ENCODE data around the gene DDIT3. TPM values are rescaled to one million over a fixed set of nuclear protein-coding genes. Genes with fewer than 3 reads are reported as not detected.

DDIT3 gene
- total and polyA plus RNA-seq, 2 of the 8 experiments (the other 6 are each of a cell fraction or from before 2014, with no cell fraction given), result 4.9 to 5.7 TPM

DNA sequence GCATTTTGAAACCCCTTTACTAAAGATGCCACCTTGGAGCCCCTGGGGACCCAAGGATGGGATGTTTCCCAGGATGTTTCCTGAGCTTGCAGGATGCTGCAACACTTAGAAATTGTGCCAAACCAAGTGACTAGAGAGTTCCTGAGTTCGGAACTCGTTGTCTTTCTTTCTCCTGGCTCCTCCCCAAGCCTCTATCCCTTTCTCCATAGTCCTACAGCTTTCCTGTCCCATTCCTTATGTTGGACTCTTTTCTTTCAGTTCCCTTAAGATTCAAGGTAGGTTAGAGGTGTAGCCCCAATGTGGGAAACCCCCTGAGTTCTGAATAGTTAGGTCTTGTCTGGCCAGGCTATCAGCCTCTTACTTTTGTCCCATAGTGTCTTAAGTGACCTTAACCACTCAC is 28.2 kb upstream of the DDIT3 start (continued):
- no peak for TF ChIP-seq CTCF (IDR thresholded peaks at IDR 0.05; ENCODE audit: control extremely low read depth in 1 of 3, insufficient read depth in 1 of 3, low read depth in 1 of 3, low read length in 3 of 3)
- TF ChIP-seq HDAC2 (IDR thresholded peaks at IDR 0.05; ENCODE audit: borderline replicate concordance in 1 of 2, low read depth in 2 of 2, low read length in 2 of 2), result no peak
- TF ChIP-seq HDAC6 (IDR thresholded peaks at IDR 0.05; ENCODE audit: low read depth, low read length), result no peak
- no peak for TF ChIP-seq BACH1 (IDR thresholded peaks at IDR 0.05; ENCODE audit: low read length)
- no peak for TF ChIP-seq BRCA1 (IDR thresholded peaks at IDR 0.05; ENCODE audit: low read depth, low read length)
- no peak for TF ChIP-seq SIX5 (IDR thresholded peaks at IDR 0.05; ENCODE audit: low read depth, low read length)
- TF ChIP-seq GABPA (IDR thresholded peaks at IDR 0.05; ENCODE audit: borderline replicate concordance, insufficient read depth, low read length), result no peak

Measured in H1 (cell line).